K562 (cell line): ENCODE measurements around the gene YEATS2. TPM values are rescaled to one million over a fixed set of nuclear protein-coding genes. Genes with fewer than 3 reads are reported as not detected.

ENCODE experiments used
- ATAC-seq: fragments of 200-7000 bp; cut with Tn5 transposase; 3 replicates; pipeline ENCODE4 v1.9.1; 2020; ENCODE audit warnings: moderate library complexity
- BruUV-seq: library from RNA; stranded (reverse); fragments of 400-500 nt; replicated peaks from 2 replicates; lab custom pipeline; 2021; lab: Mats Ljungman, UMichigan
- CTCF ChIA-PET: fragments of 300-600 bp; formaldehyde crosslinking; extraction: SDS; loops from one replicate; lab custom pipeline; 2021; ENCODE audit warnings: low intra/inter-chr PET ratio; lab: Yijun Ruan, JAX
- POLR2A ChIA-PET: fragments of 300-600, 350-650 bp; sonication (Branson Sonifier 250); formaldehyde crosslinking; extraction: SDS; loops from one replicate; lab custom pipeline; 2021; ENCODE audit warnings: antibody characterized with exemption, inconsistent platforms; lab: Yijun Ruan, JAX
- DNase-seq, 4 experiments: peaks; one replicate each; pipeline versions ENCODE4 v3.0.0 to v3.0.0-alpha.2; 2011 to 2018; ENCODE audit warnings: low spot score in 3 of 4, mixed read lengths in 3 of 4; ENCODE audit errors: extremely low read depth in 1 of 4
- FAIRE-seq: peaks from 2 replicates; lab custom pipeline; 2011; peaks lifted over from hg19 to GRCh38; lab: Jason Lieb, UNC
- H2AFZ ChIP-seq: 2 replicates; pipeline ENCODE4 v1.6.0; 2011; ENCODE audit warnings: low read depth, low read length, control low read depth, inconsistent platforms
- H3K27ac ChIP-seq: fragments of 200-600 bp; 3 replicates; pipeline ENCODE4 v1.8.0; 2011; ENCODE audit warnings: low read depth, mild to moderate bottlenecking, control low read depth, inconsistent platforms, low read length, moderate library complexity, mixed read lengths; ENCODE audit errors: extremely low read depth
- H3K27me3 ChIP-seq, 2 experiments: fragments of 300-600 bp in 1 of 2; 2 replicates in 1 of 2; 3 replicates in 1 of 2; pipeline versions ENCODE4 v1.6.0 to v1.8.0; 2011; ENCODE audit warnings: inconsistent platforms in 2 of 2, low read length in 2 of 2, mild to moderate bottlenecking in 1 of 2, mixed read lengths in 1 of 2, moderate library complexity in 1 of 2; ENCODE audit not compliant: control insufficient read depth in 2 of 2, insufficient read depth in 2 of 2
- H3K36me3 ChIP-seq: fragments of 300-600 bp; 3 replicates; pipeline ENCODE4 v1.8.0; 2011; ENCODE audit warnings: mild to moderate bottlenecking, low read length, inconsistent platforms; ENCODE audit not compliant: control insufficient read depth, insufficient read depth
- H3K4me1 ChIP-seq, 2 experiments: fragments of 200-600 bp in 1 of 2; replicated peaks in 1 of 2; 2 replicates in 1 of 2; 3 replicates in 1 of 2; pipeline versions ENCODE4 v1.5.1 to v1.8.0; 2011; ENCODE audit warnings: inconsistent platforms in 2 of 2, low read length in 2 of 2, mild to moderate bottlenecking in 1 of 2, mixed read lengths in 1 of 2, moderate library complexity in 1 of 2; ENCODE audit not compliant: control insufficient read depth in 2 of 2, insufficient read depth in 2 of 2
- H3K4me2 ChIP-seq: 2 replicates; pipeline ENCODE4 v1.6.1; 2011; ENCODE audit warnings: low read length, control low read depth, inconsistent platforms, mixed read lengths; ENCODE audit not compliant: insufficient read depth
- H3K4me3 ChIP-seq: fragments of 200-600 bp; sonication (generic), shearing (Covaris generic); 2 replicates; pipeline ENCODE4 v1.5.1; 2016; ENCODE audit warnings: control low read depth, inconsistent platforms
- H3K79me2 ChIP-seq: fragments of 200-600 bp; 3 replicates; pipeline ENCODE4 v1.8.0; 2011; ENCODE audit warnings: low read length, inconsistent platforms; ENCODE audit not compliant: control insufficient read depth, insufficient read depth
- H3K9ac ChIP-seq, 2 experiments: 2 replicates each; pipeline versions ENCODE4 v1.6.0 to v1.6.1; 2011; ENCODE audit warnings: low read depth in 2 of 2, low read length in 2 of 2, control low read depth in 1 of 2, inconsistent platforms in 1 of 2, mild to moderate bottlenecking in 1 of 2, mixed read lengths in 1 of 2; ENCODE audit not compliant: insufficient read depth in 1 of 2
- H3K9me1 ChIP-seq: one replicate; pipeline ENCODE4 v1.6.0; 2011; ENCODE audit warnings: inconsistent platforms, mild to moderate bottlenecking, low read length, moderate library complexity; ENCODE audit not compliant: control insufficient read depth, insufficient read depth
- H3K9me3 ChIP-seq: replicated peaks from 2 replicates; pipeline ENCODE4 v1.5.1; 2011; ENCODE audit warnings: low read depth, low read length, inconsistent platforms; ENCODE audit not compliant: control insufficient read depth, insufficient read depth
- H4K20me1 ChIP-seq: replicated peaks from 2 replicates; pipeline ENCODE4 v1.6.1; 2011; ENCODE audit warnings: low read length, inconsistent platforms, mixed read lengths; ENCODE audit not compliant: control insufficient read depth, insufficient read depth
- ASH1L ChIP-seq: fragments of 450-650 bp; IDR thresholded peaks from 2 replicates; pipeline ENCODE4 v1.6.1; 2018; ENCODE audit warnings: borderline replicate concordance, mild to moderate bottlenecking, low read depth; ENCODE audit not compliant: partially characterized antibody
- CLOCK ChIP-seq: fragments of 250-450 bp; sonication (Bioruptor Pico); IDR thresholded peaks from 2 replicates; pipeline ENCODE4 v1.4.0; 2020; ENCODE audit warnings: mild to moderate bottlenecking, moderate library complexity, borderline replicate concordance
- ELF4 ChIP-seq: fragments of 450-650 bp; formaldehyde crosslinking; IDR thresholded peaks from 2 replicates; pipeline ENCODE4 v1.4.0; 2022; ENCODE audit warnings: missing genetic modification characterization
- FOXK1 ChIP-seq: sonication (generic); formaldehyde crosslinking; IDR thresholded peaks from 2 replicates; pipeline ENCODE4 v1.8.0; 2022; ENCODE audit warnings: missing genetic modification reagents, mild to moderate bottlenecking, borderline replicate concordance
- GTF2B ChIP-seq: IDR thresholded peaks from 2 replicates; pipeline ENCODE4 v1.6.1; 2011; ENCODE audit not compliant: insufficient read length; ENCODE audit errors: extremely low read depth
- HNRNPH1 ChIP-seq: fragments of 200-400 bp; formaldehyde crosslinking; optimal IDR thresholded peaks from 2 replicates; pipeline ENCODE3; 2017; ENCODE audit warnings: low read depth, mild to moderate bottlenecking, low read length, moderate library complexity
- KDM1A ChIP-seq, 2 experiments: fragments of 450-650 bp; IDR thresholded peaks; 2 replicates each; pipeline ENCODE4 v1.6.1; 2016; ENCODE audit warnings: mild to moderate bottlenecking in 2 of 2
- NELFE ChIP-seq: IDR thresholded peaks from 2 replicates; pipeline ENCODE4 v1.6.1; 2011; ENCODE audit warnings: mild to moderate bottlenecking; ENCODE audit not compliant: insufficient read depth, insufficient read length
- NFE2L1 ChIP-seq: fragments of 450-650 bp; IDR thresholded peaks from 2 replicates; pipeline ENCODE4 v1.6.1; 2016; ENCODE audit warnings: missing genetic modification characterization, low read depth, mild to moderate bottlenecking, missing compliant biosample characterization, moderate library complexity, borderline replicate concordance
- POLR2AphosphoS2 ChIP-seq: IDR thresholded peaks from 2 replicates; pipeline ENCODE4 v1.6.1; 2012; ENCODE audit warnings: low read length, improper control_type of control experiment
- POU5F1 ChIP-seq: fragments of 150-350 bp; IDR thresholded peaks from 2 replicates; pipeline ENCODE4 v1.6.1; 2014; ENCODE audit warnings: borderline replicate concordance, low read length, low read depth, mild to moderate bottlenecking; ENCODE audit not compliant: partially characterized antibody
- ZNF280B ChIP-seq: fragments of 250-450 bp; sonication (Bioruptor Pico); IDR thresholded peaks from 2 replicates; pipeline ENCODE4 v1.5.1; 2021; ENCODE audit warnings: mild to moderate bottlenecking
- ZNF282 ChIP-seq: sonication (generic); formaldehyde crosslinking; IDR thresholded peaks from 2 replicates; pipeline ENCODE4 v1.8.1; 2023; ENCODE audit warnings: missing genetic modification reagents
- ZNF551 ChIP-seq: fragments of 250-450 bp; sonication (Bioruptor Pico); IDR thresholded peaks from 2 replicates; pipeline ENCODE4 v1.5.0; 2021; ENCODE audit warnings: mild to moderate bottlenecking, moderate library complexity
- WGBS: fragments of 100-300 bp; shearing (Covaris generic); methylation state at CpG from one replicate; pipeline ENCODE4 v1.1.6; 2016; ENCODE audit warnings: low coverage, mixed read lengths; ENCODE audit not compliant: insufficient coverage; ENCODE audit errors: missing lambda C conversion rate; 5-methylcytosine and 5-hydroxymethylcytosine counted together
- in situ Hi-C: fragments of 300-500 bp; cut with MboI; formaldehyde crosslinking; loops from 4 replicates; pipeline ENCODE4 v1.15.0; 2018; ENCODE audit warnings: inconsistent platforms, mixed read lengths
- intact Hi-C: fragments of 100-400 bp; cut with micrococcal nuclease; formaldehyde crosslinking; loops from 2 replicates; pipeline ENCODE4 v1.14.2; 2022
- polyA plus RNA-seq, 8 experiments: library from polyadenylated mRNA; depleted of rRNA in 4 of 8; stranded (reverse) in 5 of 8; unstranded in 3 of 8; fragments of >200 nt; fragmentation: Nextera tagmentation in 2 of 8; fragmentation: Illumina TruSeq in 1 of 8; extraction: Ambion mirVana in 2 of 8; extraction: Trizol in 1 of 8; gene quantifications; 2 replicates each; pipeline versions ENCODE4 v1.2.1 to v1.2.3, GENCODE V29; 2011 to 2014; ENCODE audit warnings: inconsistent platforms in 1 of 8, missing spikeins in 1 of 8
- total RNA-seq, 7 experiments: library from RNA; depleted of rRNA in 6 of 7; stranded (reverse); fragments of >200 nt in 6 of 7; fragmentation: Illumina TruSeq in 2 of 7; extraction: Trizol in 2 of 7; gene quantifications; 2 replicates each; pipeline versions ENCODE4 v1.2.1 to v1.2.3, GENCODE V29; 2011 to 2021; ENCODE audit warnings: low replicate concordance in 1 of 7

YEATS2 gene
- total and polyA plus RNA-seq, 9 of the 15 experiments (the other 6 are each of a cell fraction or from before 2014, with no cell fraction given) = 1.8 to 35.2 (median 19.0) TPM

- TF ChIP-seq FOXK1 (CRISPR knock-in tag) = no peak
- no peak for TF ChIP-seq ZNF282 (CRISPR knock-in tag)
- no peak for TF ChIP-seq GTF2B
These were observed 32.8 kb downstream of the YEATS2 start (continued) for GRCh38 chr3:183730361-183730760.

GRCh38 chr3:183731611-183732010, 34.0 kb downstream of the YEATS2 start:
- Histone ChIP-seq H3K9ac (no peak overlapping the region), H3K79me2 (no peaks in the 10 kb centered on the region), H4K20me1 (no peaks in the 10 kb centered on the region), H3K9me1 (no peaks in the 10 kb centered on the region), H2AFZ (no peak overlapping the region)
- no peak for ATAC-seq
- TF ChIP-seq ZNF551 (CRISPR knock-in tag) = no peak
- TF ChIP-seq POU5F1 = no peak
- no peak for TF ChIP-seq POLR2AphosphoS2
- no peak for TF ChIP-seq ZNF280B (CRISPR knock-in tag)
- no peak for TF ChIP-seq HNRNPH1
- no peak for TF ChIP-seq ELF4 (CRISPR knock-in tag)
- no peak for TF ChIP-seq NFE2L1 (tag)
- no peak for TF ChIP-seq ASH1L
- TF ChIP-seq NELFE = no peak
- TF ChIP-seq KDM1A (IDR thresholded peaks at IDR 0.05) = no peak
- TF ChIP-seq CLOCK (CRISPR knock-in tag) = no peak
- TF ChIP-seq, all 486 proteins: peak for 0
- Histone ChIP-seq H3K4me2 (no peak overlapping the region), H3K27me3 (no peaks in the 10 kb centered on the region), H3K4me3 (no peak overlapping the region), H3K4me1 (no peaks in the 10 kb centered on the region), H3K9me3 (no peaks in the 10 kb centered on the region), H3K27ac (no peak overlapping the region), H3K36me3 (peaks cover 75% of the 10 kb centered on the region)
- DNase-seq (no peak), FAIRE-seq (no peak)
- in situ Hi-C loops = no loop called here
- ChIA-PET POLR2A (no interaction called here), CTCF (no interaction called here)
- intact Hi-C loops = no loop called here
- WGBS = 93% methylated on average over 5 of the region's 5 CpGs
- no TSS peak for BruUV-seq
